ENCODE data around the gene ACTR2. TPM values are rescaled to one million over a fixed set of nuclear protein-coding genes. Genes with fewer than 3 reads are reported as not detected.
"Not testable (repeated sequence)": the region's sequence is repeated elsewhere in the genome, so short reads cannot be mapped to it uniquely, and the experiment has no call there.

The ACTR2 gene
- total RNA-seq, 4 donors from 2014 or later, result 41.5 to 56.9 (median 49.8) TPM

GRCh38 chr2:65215946-65216345 lies 11.7 kb upstream of the ACTR2 start:
- Histone ChIP-seq H3K27ac (no peak overlapping the region), H3K36me3 (no peaks in the 10 kb centered on the region), H3K27me3 (no peaks in the 10 kb centered on the region), H3K9me3 (no peaks in the 10 kb centered on the region), H3K4me3 (no peak overlapping the region), H3K4me1 (no peaks in the 10 kb centered on the region)
- TF ChIP-seq POLR2AphosphoS5 (IDR thresholded peaks at IDR 0.05) (no peak), POLR2A (IDR thresholded peaks at IDR 0.05) (no peak), EP300 (IDR thresholded peaks at IDR 0.05) (no peak)
- TF ChIP-seq, protein P1, sequence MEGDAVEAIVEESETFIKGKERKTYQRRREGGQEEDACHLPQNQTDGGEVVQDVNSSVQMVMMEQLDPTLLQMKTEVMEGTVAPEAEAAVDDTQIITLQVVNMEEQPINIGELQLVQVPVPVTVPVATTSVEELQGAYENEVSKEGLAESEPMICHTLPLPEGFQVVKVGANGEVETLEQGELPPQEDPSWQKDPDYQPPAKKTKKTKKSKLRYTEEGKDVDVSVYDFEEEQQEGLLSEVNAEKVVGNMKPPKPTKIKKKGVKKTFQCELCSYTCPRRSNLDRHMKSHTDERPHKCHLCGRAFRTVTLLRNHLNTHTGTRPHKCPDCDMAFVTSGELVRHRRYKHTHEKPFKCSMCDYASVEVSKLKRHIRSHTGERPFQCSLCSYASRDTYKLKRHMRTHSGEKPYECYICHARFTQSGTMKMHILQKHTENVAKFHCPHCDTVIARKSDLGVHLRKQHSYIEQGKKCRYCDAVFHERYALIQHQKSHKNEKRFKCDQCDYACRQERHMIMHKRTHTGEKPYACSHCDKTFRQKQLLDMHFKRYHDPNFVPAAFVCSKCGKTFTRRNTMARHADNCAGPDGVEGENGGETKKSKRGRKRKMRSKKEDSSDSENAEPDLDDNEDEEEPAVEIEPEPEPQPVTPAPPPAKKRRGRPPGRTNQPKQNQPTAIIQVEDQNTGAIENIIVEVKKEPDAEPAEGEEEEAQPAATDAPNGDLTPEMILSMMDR (IDR thresholded peaks at IDR 0.05), result no peak
- 97% methylated on average over 3 of the region's 3 CpGs for WGBS
- no peak for DNase-seq (ENCODE audit: low spot score in 2 of 2)

GRCh38 chr2:65220432-65221131 lies 7.0 kb upstream of the ACTR2 start:
- H3K4me3 ChIP-seq, result no peak overlapping the region
- TF ChIP-seq EP300 (IDR thresholded peaks at IDR 0.05) (no peak), POLR2AphosphoS5 (IDR thresholded peaks at IDR 0.05) (no peak), POLR2A (IDR thresholded peaks at IDR 0.05) (no peak)
- TF ChIP-seq, protein P1 (IDR thresholded peaks at IDR 0.05), result no peak
- no peaks in the 10 kb centered on the region for H3K27me3 ChIP-seq
- no peak for DNase-seq (ENCODE audit: low spot score in 2 of 2)
- H3K4me1 ChIP-seq, result no peaks in the 10 kb centered on the region
- H3K36me3 ChIP-seq, result no peaks in the 10 kb centered on the region
- no peaks in the 10 kb centered on the region for H3K9me3 ChIP-seq
- no peak overlapping the region for H3K27ac ChIP-seq
- 97% methylated on average over 3 of the region's 3 CpGs for WGBS

- H3K4me3 ChIP-seq; H3K36me3 ChIP-seq; H3K27ac ChIP-seq; H3K27me3 ChIP-seq; DNase-seq (ENCODE audit: low spot score in 2 of 2); H3K4me1 ChIP-seq; H3K9me3 ChIP-seq: not testable (repeated sequence)
- 95% methylated on average over 8 of the region's 8 CpGs for WGBS
These were observed 6.4 kb upstream of the ACTR2 start for GRCh38 chr2:65221275-65221674.

GRCh38 chr2:65227020-65227455 lies 593 bp upstream of the ACTR2 start:
- under 1% methylated on average over 9 of the region's 13 CpGs for WGBS
- no peaks in the 10 kb centered on the region for H3K27me3 ChIP-seq
- no peak for DNase-seq (ENCODE audit: low spot score in 2 of 2)
- TF ChIP-seq POLR2A (IDR thresholded peaks at IDR 0.05), result no peak
- no peak for TF ChIP-seq POLR2AphosphoS5 (IDR thresholded peaks at IDR 0.05)
- TF ChIP-seq EP300 (IDR thresholded peaks at IDR 0.05), result no peak
- TF ChIP-seq, protein P1 (IDR thresholded peaks at IDR 0.05), result no peak
- H3K9me3 ChIP-seq, result no peaks in the 10 kb centered on the region
- no peaks in the 10 kb centered on the region for H3K36me3 ChIP-seq
- H3K27ac ChIP-seq, result peak overlapping the region; percentile 99
- peaks cover 42% of the 10 kb centered on the region for H3K4me1 ChIP-seq
- peak overlapping the region; percentile 99 for H3K4me3 ChIP-seq

GRCh38 chr2:65228263-65228750 lies 676 bp downstream of the ACTR2 start:
- Histone ChIP-seq H3K36me3 (no peaks in the 10 kb centered on the region), H3K27me3 (no peaks in the 10 kb centered on the region), H3K4me1 (peaks cover 45% of the 10 kb centered on the region), H3K4me3 (peak overlapping the region; percentile 99), H3K27ac (peak overlapping the region; percentile 99), H3K9me3 (no peaks in the 10 kb centered on the region)
- TF ChIP-seq POLR2A (IDR thresholded peaks at IDR 0.05), result no peak
- no peak for TF ChIP-seq POLR2AphosphoS5 (IDR thresholded peaks at IDR 0.05)
- TF ChIP-seq EP300 (IDR thresholded peaks at IDR 0.05), result no peak
- TF ChIP-seq, protein P1 (IDR thresholded peaks at IDR 0.05), result no peak
- WGBS, result under 1% methylated on average over 16 of the region's 16 CpGs
- DNase-seq (ENCODE audit: low spot score in 2 of 2), result no peak
